ENCODE data around the gene FXYD3.

GRCh38 chr19:35165200-35166058 is 49.8 kb downstream of the FXYD3 start:
- TF ChIP-seq EZH2phosphoT487 (IDR thresholded peaks at IDR 0.05; ENCODE audit: borderline replicate concordance, low read depth, low read length) (no peak), CTCF (conservative IDR thresholded peaks at IDR 0.05; ENCODE audit: low read length) (no peak)

Measured in OCI-LY7 (cell line).